ENCODE measurements around the gene OSBPL10. TPM values are rescaled to one million over a fixed set of nuclear protein-coding genes. Genes with fewer than 3 reads are reported as not detected.

The OSBPL10 gene
- total RNA-seq, 4 donors from 2014 or later = 7.9 to 25.5 (median 11.8) TPM

GRCh38 chr3:31919528-31919927 is 61.5 kb downstream of the OSBPL10 start:
- WGBS, 2 donors (ENCODE audit: low coverage in 1 of 2) = 84 to 88% methylated on average over 1 to 2 of the region's 2 CpGs
- Histone ChIP-seq H3K27me3 (no peaks in the 10 kb centered on the region), H3K9me3 (peaks cover 0 to 12% (median 0%) of the 10 kb centered on the region in 3 donors), H3K4me3 (no peak overlapping the region), H3K4me1 (peaks cover 0 to 19% (median 0%) of the 10 kb centered on the region in 3 donors), H3K27ac (no peak overlapping the region), H3K36me3 (no peaks in the 10 kb centered on the region)
- no peak for TF ChIP-seq EP300 (IDR thresholded peaks at IDR 0.05)
- TF ChIP-seq POLR2A (IDR thresholded peaks at IDR 0.05) = no peak
- TF ChIP-seq, protein P1, sequence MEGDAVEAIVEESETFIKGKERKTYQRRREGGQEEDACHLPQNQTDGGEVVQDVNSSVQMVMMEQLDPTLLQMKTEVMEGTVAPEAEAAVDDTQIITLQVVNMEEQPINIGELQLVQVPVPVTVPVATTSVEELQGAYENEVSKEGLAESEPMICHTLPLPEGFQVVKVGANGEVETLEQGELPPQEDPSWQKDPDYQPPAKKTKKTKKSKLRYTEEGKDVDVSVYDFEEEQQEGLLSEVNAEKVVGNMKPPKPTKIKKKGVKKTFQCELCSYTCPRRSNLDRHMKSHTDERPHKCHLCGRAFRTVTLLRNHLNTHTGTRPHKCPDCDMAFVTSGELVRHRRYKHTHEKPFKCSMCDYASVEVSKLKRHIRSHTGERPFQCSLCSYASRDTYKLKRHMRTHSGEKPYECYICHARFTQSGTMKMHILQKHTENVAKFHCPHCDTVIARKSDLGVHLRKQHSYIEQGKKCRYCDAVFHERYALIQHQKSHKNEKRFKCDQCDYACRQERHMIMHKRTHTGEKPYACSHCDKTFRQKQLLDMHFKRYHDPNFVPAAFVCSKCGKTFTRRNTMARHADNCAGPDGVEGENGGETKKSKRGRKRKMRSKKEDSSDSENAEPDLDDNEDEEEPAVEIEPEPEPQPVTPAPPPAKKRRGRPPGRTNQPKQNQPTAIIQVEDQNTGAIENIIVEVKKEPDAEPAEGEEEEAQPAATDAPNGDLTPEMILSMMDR (IDR thresholded peaks at IDR 0.05) = no peak
- TF ChIP-seq POLR2AphosphoS5 (IDR thresholded peaks at IDR 0.05) = no peak
- ATAC-seq = no peak

DNA sequence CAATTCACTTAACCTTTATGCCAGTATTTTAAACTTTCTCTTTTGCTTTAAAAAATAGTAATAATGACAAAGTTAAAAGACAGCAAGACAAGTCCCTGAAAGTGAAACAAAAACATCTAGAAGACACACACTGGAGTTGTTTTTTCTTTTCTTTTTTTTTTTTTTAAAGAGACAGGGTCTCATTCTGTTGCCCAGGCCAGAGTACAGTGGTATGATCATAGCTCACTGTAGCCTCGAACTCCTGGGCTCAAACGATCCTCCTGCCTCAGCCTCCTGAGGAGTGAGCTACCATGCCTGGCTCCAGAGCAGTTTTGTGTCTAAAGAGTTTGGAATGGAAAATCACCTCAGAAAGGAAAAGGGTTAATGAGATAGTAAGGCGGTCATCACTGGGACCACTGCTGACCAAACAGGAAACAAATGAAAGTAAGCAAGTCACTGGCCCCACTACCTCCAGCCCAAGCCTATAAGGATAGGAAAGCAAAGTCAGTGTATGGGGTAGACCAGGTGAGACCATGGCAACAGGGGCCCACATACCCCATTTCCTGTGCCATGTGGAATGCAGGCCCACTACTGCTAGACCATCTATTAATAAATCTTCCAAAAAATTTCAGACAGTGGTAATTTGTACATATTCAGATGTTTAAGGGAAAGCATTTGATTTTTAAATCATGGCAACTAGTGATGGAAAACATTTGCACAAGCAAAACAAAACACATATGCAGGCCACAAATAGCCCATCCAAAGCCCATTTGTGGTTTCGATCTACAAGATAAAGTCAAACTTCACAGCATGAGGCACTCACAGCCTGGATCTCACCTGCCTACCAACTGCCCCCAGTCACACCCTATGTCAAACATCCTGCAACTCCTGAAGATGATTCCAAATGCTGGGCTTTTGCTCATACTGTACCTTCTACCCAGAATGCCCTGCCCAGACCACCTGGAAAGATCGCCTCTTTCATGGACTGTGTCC is 62.6 kb downstream of the OSBPL10 start:
- Histone ChIP-seq H3K4me3 (no peak overlapping the region), H3K9me3 (peaks cover 0 to 12% (median 0%) of the 10 kb centered on the region in 3 donors), H3K4me1 (peaks cover 0 to 19% (median 0%) of the 10 kb centered on the region in 3 donors), H3K36me3 (no peaks in the 10 kb centered on the region), H3K27me3 (no peaks in the 10 kb centered on the region), H3K27ac (peak overlapping the region in 1 of 4 donors; percentile 20)
- TF ChIP-seq POLR2AphosphoS5 (IDR thresholded peaks at IDR 0.05) (no peak), POLR2A (IDR thresholded peaks at IDR 0.05) (no peak), EP300 (IDR thresholded peaks at IDR 0.05) (no peak)
- TF ChIP-seq, protein P1 (IDR thresholded peaks at IDR 0.05) = no peak
- no peak for ATAC-seq
- 80 to 86% methylated on average over 3 to 5 of the region's 5 CpGs for WGBS, 2 donors (ENCODE audit: low coverage in 1 of 2)

- ATAC-seq = no peak
- no peak overlapping the region for H3K4me3 ChIP-seq
- 49 to 53% methylated on average over 3 of the region's 3 CpGs for WGBS, 2 donors (ENCODE audit: low coverage in 1 of 2)
- TF ChIP-seq POLR2AphosphoS5 (IDR thresholded peaks at IDR 0.05) = no peak
- TF ChIP-seq, protein P1 (IDR thresholded peaks at IDR 0.05) = no peak
- no peak for TF ChIP-seq POLR2A (IDR thresholded peaks at IDR 0.05)
- TF ChIP-seq EP300 (IDR thresholded peaks at IDR 0.05) = no peak
- no peaks in the 10 kb centered on the region for H3K36me3 ChIP-seq
- H3K4me1 ChIP-seq = peaks cover 0 to 19% (median 0%) of the 10 kb centered on the region in 3 donors
- no peaks in the 10 kb centered on the region for H3K27me3 ChIP-seq
- peak overlapping the region in 1 of 4 donors; percentile 20 for H3K27ac ChIP-seq
- H3K9me3 ChIP-seq = peaks cover 0 to 12% (median 0%) of the 10 kb centered on the region in 3 donors
Measured at GRCh38 chr3:31917303-31918005, 63.6 kb downstream of the OSBPL10 start.

DNA sequence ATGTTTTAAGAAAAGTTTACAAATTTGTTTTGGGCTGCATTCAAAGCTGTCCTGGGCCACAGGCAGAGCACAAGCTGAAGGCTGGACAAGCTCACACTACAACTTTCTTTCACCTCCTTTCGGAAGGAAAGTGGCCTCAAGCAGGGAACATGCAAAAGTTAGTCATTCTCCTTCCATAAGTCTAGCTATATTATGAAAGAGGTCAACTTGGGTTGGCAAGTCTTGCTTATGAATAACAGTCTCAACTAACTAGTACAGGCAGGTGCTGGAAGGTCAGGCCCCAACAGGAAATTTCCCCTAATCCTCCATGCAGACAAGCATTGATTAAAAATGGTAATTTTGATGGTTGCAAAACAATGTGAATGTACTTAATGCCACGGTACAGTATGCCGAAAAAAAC is 69.4 kb downstream of the OSBPL10 start:
- H3K36me3 ChIP-seq = no peaks in the 10 kb centered on the region
- WGBS, 2 donors (ENCODE audit: low coverage in 1 of 2) = 89 to 100% methylated on average over 3 of the region's 3 CpGs
- H3K4me3 ChIP-seq = no peak overlapping the region
- ATAC-seq = no peak
- H3K27ac ChIP-seq = no peak overlapping the region
- H3K4me1 ChIP-seq = peaks cover 0 to under 1% (median 0%) of the 10 kb centered on the region in 3 donors
- TF ChIP-seq, protein P1 (IDR thresholded peaks at IDR 0.05) = no peak
- TF ChIP-seq EP300 (IDR thresholded peaks at IDR 0.05) = no peak
- no peak for TF ChIP-seq POLR2A (IDR thresholded peaks at IDR 0.05)
- no peak for TF ChIP-seq POLR2AphosphoS5 (IDR thresholded peaks at IDR 0.05)
- no peaks in the 10 kb centered on the region for H3K9me3 ChIP-seq
- no peaks in the 10 kb centered on the region for H3K27me3 ChIP-seq
